ENCODE results near the gene ASRGL1.

GRCh38 chr11:62383822-62384221 is 46.6 kb downstream of the ASRGL1 start:
- TF ChIP-seq EZH2 (IDR thresholded peaks at IDR 0.05; ENCODE audit: borderline replicate concordance, low read depth, low read length, poor library complexity, severe bottlenecking), result no peak
- TF ChIP-seq CTCF (conservative IDR thresholded peaks at IDR 0.05; ENCODE audit: low read depth, low read length), result no peak
